Stimulated activated CD4-positive, alpha-beta T cell treated with anti-CD3 and anti-CD28 coated beads, TNF-alpha, amount 100 ng/mL, for 1 hour (primary cell): ENCODE measurements around the gene CCDC6.
"Not testable (repeated sequence)": the region's sequence is repeated elsewhere in the genome, so short reads cannot be mapped to it uniquely, and the experiment has no call there.

Experiments used
- DNase-seq, 3 donors: peaks; one replicate each; pipeline ENCODE4 v3.0.0-alpha.2; 2020; ENCODE audit warnings: low read depth in 3 of 3, low spot score in 1 of 3

The CCDC6 gene

DNA sequence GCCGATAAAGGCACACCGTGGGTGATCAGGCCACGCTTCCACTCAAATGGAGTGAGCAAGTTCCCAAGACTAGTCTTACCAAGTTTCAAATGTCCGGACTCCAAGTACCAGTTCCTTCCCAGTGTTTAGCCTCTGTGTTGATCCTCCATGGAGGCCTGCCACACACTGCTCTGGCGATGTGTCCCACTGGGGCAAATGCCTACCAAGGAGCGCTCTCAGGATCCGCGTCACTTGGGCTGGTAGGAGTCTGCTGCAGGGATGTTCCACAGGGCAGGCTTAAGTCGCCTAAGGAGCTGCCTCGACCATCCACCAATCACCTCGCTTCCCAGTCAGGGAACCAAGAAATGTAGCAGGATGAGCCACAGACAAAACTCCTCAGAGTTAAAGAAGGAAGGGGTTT is 135.7 kb downstream of the CCDC6 start:
- DNase-seq = no peak

DNA sequence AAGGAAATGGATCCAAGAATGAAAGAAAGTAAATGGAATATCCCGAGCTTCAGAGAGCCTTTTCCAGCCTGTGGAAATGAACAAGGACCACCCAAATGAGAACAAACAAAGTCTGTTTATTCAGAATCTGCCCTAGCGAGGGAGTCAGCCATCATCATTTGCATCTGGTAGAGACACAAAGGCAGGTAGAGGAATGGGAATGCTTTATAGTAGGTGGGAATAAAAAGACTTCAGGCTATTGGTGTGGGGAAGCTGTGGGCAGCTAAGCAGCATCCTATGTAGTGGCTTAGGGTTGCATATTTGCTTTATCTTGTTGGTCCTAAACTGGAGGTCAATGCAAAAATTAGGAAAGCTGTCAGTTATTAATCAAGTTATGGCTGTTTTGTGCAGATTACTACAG is 143.9 kb downstream of the CCDC6 start:
- no peak for DNase-seq

DNA sequence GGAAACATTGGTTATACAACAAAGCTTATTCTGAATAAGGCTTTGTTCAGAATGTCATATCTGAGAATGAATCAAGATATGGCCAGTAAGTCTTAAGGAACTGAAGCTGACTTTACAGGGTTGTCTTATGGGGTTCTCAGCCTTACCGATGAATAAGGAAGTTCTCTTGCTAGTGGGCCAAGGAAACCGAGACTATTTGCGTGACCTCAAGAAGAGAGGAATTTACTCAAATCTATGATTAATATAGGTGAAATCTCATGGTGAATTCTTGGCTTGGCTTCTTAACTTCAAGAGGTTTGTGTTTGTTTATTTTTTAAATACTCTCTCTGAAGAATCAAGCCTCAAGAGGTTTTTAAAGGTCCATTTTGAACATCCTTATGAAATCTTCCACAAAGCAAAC is 148.4 kb downstream of the CCDC6 start:
- no peak for DNase-seq

DNA sequence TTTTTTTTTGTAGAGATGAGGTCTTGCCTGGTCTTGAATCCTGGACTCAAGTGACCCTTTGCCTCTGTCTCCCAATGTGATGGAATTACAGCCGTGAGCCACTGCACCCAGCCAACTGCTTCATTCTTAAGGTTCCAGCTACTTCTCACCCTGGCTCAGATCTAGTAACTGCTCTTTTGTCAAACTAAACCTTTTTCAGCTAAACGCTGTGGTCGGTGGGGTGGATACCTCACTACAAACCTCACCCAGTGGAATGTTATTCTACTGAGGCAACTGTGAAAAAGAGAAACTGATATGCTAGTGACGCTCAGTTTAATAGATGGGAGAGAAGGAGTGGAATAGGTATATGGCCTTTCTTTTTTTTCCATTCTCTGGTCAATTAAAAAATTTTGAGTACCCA is 151.4 kb downstream of the CCDC6 start:
- no peak for DNase-seq

DNA sequence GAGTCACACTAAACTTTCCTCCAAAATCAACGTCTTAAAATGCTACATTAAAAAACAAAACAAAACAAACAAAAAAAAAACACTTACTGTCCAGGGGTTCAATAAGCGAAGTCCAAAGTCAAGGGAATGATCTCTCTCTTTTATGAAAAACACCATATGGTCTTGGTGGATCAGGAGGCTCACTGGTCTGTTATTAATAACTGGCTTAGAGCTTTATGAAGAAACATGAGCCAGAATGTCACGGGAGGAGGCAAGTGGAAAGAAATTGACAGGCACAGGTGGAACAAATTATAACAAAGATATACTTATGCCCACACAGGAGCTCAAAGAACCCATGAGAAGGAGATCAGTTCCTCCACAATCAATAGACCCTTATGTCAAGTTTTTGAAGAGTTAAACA is 153.1 kb downstream of the CCDC6 start, which contains the start of gene MRLN:
Gene MRLN, minus strand, starts transcription at position 189 of the 400 bp plus-strand sequence.
- DNase-seq = no peak

GRCh38 chr10:59752278-59752940 is 153.9 kb downstream of the CCDC6 start:
- DNase-seq = no peak

GRCh38 chr10:59750155-59750945 is 156.0 kb downstream of the CCDC6 start:
- no peak for DNase-seq

DNA sequence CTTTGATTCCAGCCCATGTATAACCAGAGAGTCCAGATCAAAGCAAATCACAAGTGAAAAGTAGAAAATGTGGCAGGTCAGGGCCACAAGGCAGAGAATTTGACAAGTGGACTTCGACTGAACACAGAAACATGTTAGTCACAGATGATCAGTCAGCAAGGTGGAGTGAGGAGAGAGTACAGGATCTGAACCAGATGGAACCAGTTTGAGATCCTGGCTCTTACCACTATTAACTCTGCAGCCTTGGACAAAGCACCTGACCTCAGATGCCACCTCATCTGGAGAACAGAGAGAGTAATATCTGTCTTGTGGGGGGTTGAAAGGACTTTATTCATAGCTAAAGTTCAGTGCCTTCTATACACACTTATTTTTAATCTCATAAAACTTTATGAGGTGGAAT is 157.5 kb downstream of the CCDC6 start:
- no peak for DNase-seq

GRCh38 chr10:59745163-59745650 is 161.1 kb downstream of the CCDC6 start:
- DNase-seq = no peak

- not testable (repeated sequence) for DNase-seq
Observed at GRCh38 chr10:59744762-59745161, 161.6 kb downstream of the CCDC6 start.

DNA sequence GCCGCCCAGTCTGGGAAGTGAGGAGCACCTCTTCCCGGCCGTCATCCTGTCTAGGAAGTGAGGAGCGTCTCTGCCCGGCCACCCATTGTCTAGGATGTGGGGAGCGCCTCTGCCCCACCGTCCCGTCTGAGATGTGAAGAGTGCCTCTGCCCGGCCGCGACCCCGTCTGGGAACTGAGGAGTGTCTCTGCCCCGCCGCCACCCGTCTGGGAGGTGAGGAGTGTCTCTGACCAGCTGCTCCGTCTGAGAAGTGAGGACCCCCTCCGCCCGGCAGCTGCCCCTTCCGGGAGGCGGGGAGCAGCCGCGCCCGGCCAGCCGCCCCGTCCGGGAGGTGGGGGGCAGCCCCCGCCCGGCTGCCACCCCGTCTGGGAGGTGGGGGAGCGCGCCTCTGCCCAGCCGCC is 162.2 kb downstream of the CCDC6 start:
- not testable (repeated sequence) for DNase-seq

DNA sequence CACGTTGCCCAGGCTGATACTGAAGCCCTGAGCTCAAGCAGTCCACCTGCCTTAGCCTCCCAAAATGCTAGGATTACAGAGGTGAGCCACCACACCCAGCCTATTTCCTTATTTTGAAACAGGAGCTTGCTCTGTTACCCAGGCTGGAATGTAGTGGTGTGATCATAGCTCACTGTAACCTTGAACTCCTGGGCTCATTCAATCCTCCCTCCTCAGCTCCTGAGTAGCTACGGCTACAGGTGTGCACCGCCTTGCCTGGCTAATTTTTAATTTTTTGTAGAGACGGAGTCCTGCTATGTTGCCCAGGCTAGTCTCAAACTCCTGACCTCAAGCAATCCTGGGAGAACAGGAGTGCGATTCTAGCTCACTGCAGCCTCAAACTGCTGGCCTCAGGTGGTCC is 164.8 kb downstream of the CCDC6 start:
- DNase-seq = no peak

DNA sequence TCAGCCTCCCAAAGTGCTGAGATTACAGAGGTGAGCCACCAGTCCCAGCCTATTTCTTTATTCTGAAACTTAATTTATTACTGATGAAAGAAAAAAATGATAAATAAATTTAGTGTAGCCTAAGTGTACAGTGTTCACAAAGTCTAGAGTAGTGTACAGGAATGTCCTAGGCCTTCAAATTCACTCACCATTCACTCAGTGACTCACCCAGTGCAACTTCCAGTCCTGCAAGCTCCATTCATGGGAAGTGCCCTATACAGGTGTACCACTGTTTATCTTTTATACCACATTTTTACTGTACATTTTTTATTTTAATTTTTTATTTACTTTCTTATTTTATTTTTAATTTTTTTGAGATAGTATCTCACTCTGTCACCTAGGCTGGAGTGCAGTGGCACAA is 165.3 kb downstream of the CCDC6 start:
- no peak for DNase-seq
